DOHH2 (cell line): ENCODE measurements around the gene P2RX6.
"Not testable (repeated sequence)": the region's sequence is repeated elsewhere in the genome, so short reads cannot be mapped to it uniquely, and the experiment has no call there.

Experiments
- H3F3A ChIP-seq: fragments of 200-600 bp; sonication (generic), shearing (Covaris generic); 2 replicates; pipeline ENCODE4 v1.6.0; 2016; ENCODE audit warnings: antibody characterized with exemption, mild to moderate bottlenecking; ENCODE audit not compliant: control insufficient read depth, insufficient read depth
- H3K27ac ChIP-seq: fragments of 200-600 bp; sonication (generic); 2 replicates; pipeline ENCODE4 v1.5.1; 2014; ENCODE audit warnings: low read depth, mild to moderate bottlenecking, low read length, moderate library complexity
- H3K27me3 ChIP-seq: fragments of 200-600 bp; sonication (generic); 2 replicates; pipeline ENCODE4 v1.6.1; 2014; ENCODE audit warnings: mild to moderate bottlenecking, low read length, mixed read lengths; ENCODE audit not compliant: control insufficient read depth
- H3K36me3 ChIP-seq: fragments of 200-600 bp; sonication (generic); 2 replicates; pipeline ENCODE4 v1.6.1; 2014; ENCODE audit warnings: mild to moderate bottlenecking, low read length, moderate library complexity, mixed read lengths; ENCODE audit not compliant: control insufficient read depth
- H3K4me1 ChIP-seq: fragments of 200-600 bp; sonication (generic); 2 replicates; pipeline ENCODE4 v1.6.1; 2014; ENCODE audit warnings: mild to moderate bottlenecking, low read length, mixed read lengths; ENCODE audit not compliant: control insufficient read depth
- H3K4me2 ChIP-seq: fragments of 200-600 bp; sonication (generic); 2 replicates; pipeline ENCODE4 v1.6.0; 2014; ENCODE audit warnings: mild to moderate bottlenecking, low read length, moderate library complexity
- H3K4me3 ChIP-seq: fragments of 200-600 bp; sonication (generic); 2 replicates; pipeline ENCODE4 v1.5.1; 2014; ENCODE audit warnings: mild to moderate bottlenecking, low read length, mixed read lengths
- H3K79me2 ChIP-seq: fragments of 200-600 bp; sonication (generic); 2 replicates; pipeline ENCODE4 v1.6.1; 2014; ENCODE audit warnings: mild to moderate bottlenecking, low read length, mixed read lengths; ENCODE audit not compliant: control insufficient read depth
- H3K9me2 ChIP-seq: fragments of 200-600 bp; sonication (generic); replicated peaks from 2 replicates; pipeline ENCODE4 v1.6.1; 2014; ENCODE audit warnings: mild to moderate bottlenecking, low read length, mixed read lengths; ENCODE audit not compliant: control insufficient read depth
- H3K9me3 ChIP-seq: fragments of 200-600 bp; sonication (generic); 2 replicates; pipeline ENCODE4 v1.6.1; 2014; ENCODE audit warnings: antibody characterized with exemption, low read length, mixed read lengths; ENCODE audit not compliant: control insufficient read depth, insufficient read depth
- H4K20me1 ChIP-seq: fragments of 200-600 bp; sonication (generic); 2 replicates; pipeline ENCODE4 v1.6.0; 2014; ENCODE audit warnings: low read depth, mild to moderate bottlenecking, antibody characterized with exemption, low read length, moderate library complexity; ENCODE audit not compliant: control insufficient read depth, insufficient read depth
- EZH2phosphoT487 ChIP-seq: fragments of 200-600 bp; sonication (generic); IDR thresholded peaks from 2 replicates; pipeline ENCODE4 v1.6.1; 2017; ENCODE audit warnings: borderline replicate concordance, mild to moderate bottlenecking, antibody characterized with exemption, low read length, moderate library complexity, mixed read lengths
- TF ChIP-seq, protein P1 (sequence below): fragments of 200-600 bp; sonication (generic); IDR thresholded peaks from one replicate; pipeline ENCODE4 v1.5.1; 2014; ENCODE audit warnings: antibody characterized with exemption, mild to moderate bottlenecking, low read depth, low read length; ENCODE audit not compliant: poor library complexity, severe bottlenecking

Gene P2RX6

DNA sequence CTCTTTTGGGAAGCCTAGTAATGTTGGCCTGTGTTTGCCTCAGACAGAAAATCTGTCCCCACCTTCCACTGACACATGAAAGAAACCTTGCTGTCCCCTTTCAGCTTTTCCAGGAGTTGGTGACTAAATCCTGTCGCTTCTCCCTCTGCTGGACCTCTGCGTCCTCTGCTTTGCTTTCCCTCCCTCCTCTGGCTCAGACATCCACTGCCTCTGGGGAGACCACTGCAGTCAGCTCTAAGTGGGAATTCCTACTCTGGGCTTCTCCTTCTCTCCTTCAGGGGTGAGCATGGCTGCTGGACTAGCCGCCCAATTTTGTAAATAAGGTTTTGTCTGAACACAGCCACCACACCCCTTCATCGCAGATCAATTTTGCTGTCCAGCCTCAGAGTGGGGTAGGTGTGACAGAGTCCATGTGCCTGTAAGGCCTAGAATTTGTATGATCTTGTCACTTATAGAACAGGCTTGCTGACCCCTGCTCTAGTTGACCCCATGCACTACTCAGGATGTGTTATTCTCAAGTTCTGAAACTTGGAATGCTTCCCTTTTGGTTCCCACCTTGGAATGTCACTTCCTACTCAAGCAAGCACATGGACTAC lies 53.8 kb downstream of the P2RX6 start:
- no peak for TF ChIP-seq EZH2phosphoT487
- TF ChIP-seq, protein P1, sequence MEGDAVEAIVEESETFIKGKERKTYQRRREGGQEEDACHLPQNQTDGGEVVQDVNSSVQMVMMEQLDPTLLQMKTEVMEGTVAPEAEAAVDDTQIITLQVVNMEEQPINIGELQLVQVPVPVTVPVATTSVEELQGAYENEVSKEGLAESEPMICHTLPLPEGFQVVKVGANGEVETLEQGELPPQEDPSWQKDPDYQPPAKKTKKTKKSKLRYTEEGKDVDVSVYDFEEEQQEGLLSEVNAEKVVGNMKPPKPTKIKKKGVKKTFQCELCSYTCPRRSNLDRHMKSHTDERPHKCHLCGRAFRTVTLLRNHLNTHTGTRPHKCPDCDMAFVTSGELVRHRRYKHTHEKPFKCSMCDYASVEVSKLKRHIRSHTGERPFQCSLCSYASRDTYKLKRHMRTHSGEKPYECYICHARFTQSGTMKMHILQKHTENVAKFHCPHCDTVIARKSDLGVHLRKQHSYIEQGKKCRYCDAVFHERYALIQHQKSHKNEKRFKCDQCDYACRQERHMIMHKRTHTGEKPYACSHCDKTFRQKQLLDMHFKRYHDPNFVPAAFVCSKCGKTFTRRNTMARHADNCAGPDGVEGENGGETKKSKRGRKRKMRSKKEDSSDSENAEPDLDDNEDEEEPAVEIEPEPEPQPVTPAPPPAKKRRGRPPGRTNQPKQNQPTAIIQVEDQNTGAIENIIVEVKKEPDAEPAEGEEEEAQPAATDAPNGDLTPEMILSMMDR, result no peak
- no peaks in the 10 kb centered on the region for H3F3A ChIP-seq
- H3K4me1 ChIP-seq, result no peaks in the 10 kb centered on the region
- no peak overlapping the region for H3K4me2 ChIP-seq
- no peaks in the 10 kb centered on the region for H3K36me3 ChIP-seq
- H3K9me2 ChIP-seq, result no peaks in the 10 kb centered on the region
- no peaks in the 10 kb centered on the region for H4K20me1 ChIP-seq
- peaks cover 8% of the 10 kb centered on the region for H3K27me3 ChIP-seq
- no peaks in the 10 kb centered on the region for H3K9me3 ChIP-seq
- no peak overlapping the region for H3K27ac ChIP-seq
- H3K4me3 ChIP-seq, result no peak overlapping the region
- no peaks in the 10 kb centered on the region for H3K79me2 ChIP-seq

DNA sequence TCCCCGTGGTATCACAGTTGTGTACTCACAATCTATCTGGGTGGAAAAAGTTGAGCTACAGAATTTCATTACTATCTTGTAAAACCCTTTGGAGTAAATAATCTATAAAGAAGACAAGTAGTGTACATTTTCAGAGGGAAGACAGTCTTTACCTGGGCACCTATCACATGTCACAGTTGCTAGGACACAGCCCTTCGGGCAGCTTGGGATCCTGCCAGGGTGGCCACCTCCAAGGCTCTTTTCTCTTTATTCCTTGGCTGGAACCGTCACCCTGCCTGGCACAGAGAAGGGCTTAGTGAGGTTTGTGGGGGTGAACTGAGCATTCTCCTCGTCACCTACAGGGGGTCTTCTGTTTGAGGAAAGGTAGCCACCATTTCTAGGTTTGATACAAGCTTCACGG lies 54.4 kb downstream of the P2RX6 start:
- Histone ChIP-seq H3K4me2 (no peak overlapping the region), H4K20me1 (no peaks in the 10 kb centered on the region), H3K4me1 (no peaks in the 10 kb centered on the region), H3K27ac (no peak overlapping the region), H3F3A (no peaks in the 10 kb centered on the region), H3K27me3 (peaks cover 8% of the 10 kb centered on the region), H3K9me2 (no peaks in the 10 kb centered on the region), H3K4me3 (no peak overlapping the region), H3K9me3 (no peaks in the 10 kb centered on the region), H3K79me2 (no peaks in the 10 kb centered on the region), H3K36me3 (no peaks in the 10 kb centered on the region)
- TF ChIP-seq, protein P1, result no peak
- no peak for TF ChIP-seq EZH2phosphoT487

DNA sequence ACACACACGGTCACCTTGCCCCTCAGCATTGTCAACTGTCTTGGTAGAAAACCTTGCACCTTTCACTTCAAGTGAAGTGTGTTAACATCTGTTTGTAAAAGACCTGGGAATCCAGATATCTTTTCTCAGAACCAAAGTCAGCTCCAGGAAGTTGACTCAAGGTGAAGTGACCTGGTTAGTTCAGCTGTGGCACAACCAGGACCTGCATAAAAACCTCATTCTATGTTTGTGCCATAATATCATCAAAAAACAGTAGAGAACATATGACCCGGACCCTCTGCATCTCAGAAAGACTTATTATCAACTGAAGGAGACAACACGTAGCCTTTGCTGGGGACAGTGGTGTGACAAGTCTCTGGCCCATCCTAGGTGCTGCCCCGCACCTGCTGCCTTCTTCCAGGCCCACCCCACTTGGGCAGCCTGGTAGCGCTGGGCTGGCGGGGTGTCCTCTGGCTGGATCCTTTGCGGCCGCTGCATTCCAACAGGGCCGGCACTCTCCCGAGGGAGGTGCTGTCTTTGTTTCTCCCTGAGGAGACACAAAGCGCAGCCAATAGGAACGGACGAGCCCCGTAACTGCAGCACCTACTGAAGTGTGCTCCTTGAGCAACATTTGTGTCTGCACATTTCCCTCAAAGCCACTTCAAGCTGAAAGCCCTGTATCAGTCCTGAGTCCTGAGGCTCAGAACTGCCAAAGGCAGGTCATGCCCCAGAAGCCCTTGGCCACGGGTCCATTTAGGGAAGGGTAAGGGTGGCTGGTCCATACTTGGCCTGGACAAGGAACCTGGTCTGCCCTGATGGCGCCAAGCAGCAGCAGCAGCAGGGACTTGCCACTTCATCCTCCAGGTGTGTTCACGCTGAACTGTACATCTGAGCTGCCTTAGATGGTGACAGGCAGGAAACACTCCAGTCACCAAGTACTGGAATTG lies 56.0 kb downstream of the P2RX6 start:
- Histone ChIP-seq H3K27me3 (no peaks in the 10 kb centered on the region), H3K4me1 (no peaks in the 10 kb centered on the region), H3K27ac (no peak overlapping the region), H3K79me2 (no peaks in the 10 kb centered on the region), H3K9me2 (no peaks in the 10 kb centered on the region), H3K4me2 (no peak overlapping the region), H3K36me3 (no peaks in the 10 kb centered on the region), H3K4me3 (no peak overlapping the region), H4K20me1 (no peaks in the 10 kb centered on the region), H3F3A (no peaks in the 10 kb centered on the region), H3K9me3 (no peaks in the 10 kb centered on the region)
- no peak for TF ChIP-seq EZH2phosphoT487
- TF ChIP-seq, protein P1, result no peak

DNA sequence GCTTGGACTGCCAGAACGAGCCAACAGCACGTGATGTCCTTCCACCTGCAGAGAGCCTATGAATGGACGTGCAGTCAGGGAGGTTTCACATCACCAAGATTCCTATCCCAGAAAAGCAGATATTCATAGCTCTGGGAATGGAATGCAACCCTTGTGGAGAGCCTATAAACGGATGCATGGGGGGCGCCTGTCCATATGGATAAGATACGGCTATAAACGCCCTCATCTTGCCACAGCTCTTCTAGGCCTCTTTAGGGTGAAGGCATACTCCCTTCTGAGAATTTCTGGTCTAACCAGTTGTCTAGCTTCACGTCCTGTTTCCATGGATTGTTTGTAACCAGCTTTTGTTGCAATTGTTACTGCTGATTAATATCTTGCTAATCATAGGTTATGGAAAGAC lies 56.8 kb downstream of the P2RX6 start:
- not testable (repeated sequence) for H3K9me2 ChIP-seq, H3K27me3 ChIP-seq

More for the DNA sequence above, 56.8 kb downstream of the P2RX6 start:
- H3K4me1 ChIP-seq, H3K4me2 ChIP-seq, H3K79me2 ChIP-seq, H3K4me3 ChIP-seq, H3K36me3 ChIP-seq, H3F3A ChIP-seq, H4K20me1 ChIP-seq, H3K27ac ChIP-seq, H3K9me3 ChIP-seq: not testable (repeated sequence)
